ENCODE results near the gene OSGIN1. TPM values are rescaled to one million over a fixed set of nuclear protein-coding genes. Genes with fewer than 3 reads are reported as not detected.

OSGIN1 gene
- total RNA-seq, 1 experiment from 2014 or later = 1.7 TPM

- Mint-ChIP-seq H3K4me1 (peaks cover 6% of the 10 kb centered on the region), H3K27me3 (ENCODE audit: low read depth) (no peaks in the 10 kb centered on the region), H3K9me3 (no peaks in the 10 kb centered on the region), H3K27ac (no peak overlapping the region), H3K36me3 (no peaks in the 10 kb centered on the region), H3K4me3 (no peak overlapping the region)
- ATAC-seq (no peak), DNase-seq (ENCODE audit: low spot score) (no peak)
- TF ChIP-seq TP53 (CRISPR knock-in tag; IDR thresholded peaks at IDR 0.05) (no peak), KAT7 (CRISPR knock-in tag; IDR thresholded peaks at IDR 0.05; ENCODE audit: borderline replicate concordance) (no peak), ZNF396 (CRISPR knock-in tag; IDR thresholded peaks at IDR 0.05; ENCODE audit: borderline replicate concordance) (no peak), SOX15 (CRISPR knock-in tag; IDR thresholded peaks at IDR 0.05) (no peak), PRDM15 (CRISPR knock-in tag; IDR thresholded peaks at IDR 0.05) (no peak), ZNF317 (CRISPR knock-in tag; IDR thresholded peaks at IDR 0.05; ENCODE audit: borderline replicate concordance, low read depth) (no peak), ELF4 (CRISPR knock-in tag; IDR thresholded peaks at IDR 0.05; ENCODE audit: low read depth) (no peak), MAX (CRISPR knock-in tag; IDR thresholded peaks at IDR 0.05) (no peak), FOXJ3 (CRISPR knock-in tag; IDR thresholded peaks at IDR 0.05; ENCODE audit: borderline replicate concordance) (no peak), ZNF425 (CRISPR knock-in tag; conservative IDR thresholded peaks at IDR 0.05) (no peak), E2F4 (CRISPR knock-in tag; IDR thresholded peaks at IDR 0.05; ENCODE audit: borderline replicate concordance, low read depth) (no peak), ETV6 (CRISPR knock-in tag; IDR thresholded peaks at IDR 0.05) (no peak), CREM (CRISPR knock-in tag; IDR thresholded peaks at IDR 0.05) (no peak), ZNF512 (CRISPR knock-in tag; IDR thresholded peaks at IDR 0.05; ENCODE audit: borderline replicate concordance) (no peak), IRF1 (CRISPR knock-in tag; IDR thresholded peaks at IDR 0.05) (no peak), NFATC4 (CRISPR knock-in tag; IDR thresholded peaks at IDR 0.05) (no peak), ZNF219 (CRISPR knock-in tag; IDR thresholded peaks at IDR 0.05; ENCODE audit: borderline replicate concordance) (no peak), GABPB1 (CRISPR knock-in tag; IDR thresholded peaks at IDR 0.05) (no peak), CTCF (IDR thresholded peaks at IDR 0.05) (no peak)
- ChIA-PET CTCF (interaction anchor here (1.0 to 2.8 kb wide), 2 partner anchors 42 to 45 kb away, joined by 3 to 23 read pairs; partner anchors contain the start of gene SLC38A8), POLR2A (interaction anchor here (0.6 kb wide), 1 partner anchor 446 kb away, joined by 7 read pairs; no protein-coding TSS in a partner anchor)
These were observed 45.1 kb downstream of the OSGIN1 start for GRCh38 chr16:83998091-83998490.

All from WTC11 (cell line).